SK-N-SH treated with all-trans-retinoic acid at 6 μM for 48 hours (cell line): ENCODE results near the gene BCAR1.
"Not testable (repeated sequence)": the region's sequence is repeated elsewhere in the genome, so short reads cannot be mapped to it uniquely, and the experiment has no call there.

ENCODE experiments used
- PPARA ChIP-seq: fragments of 250-450 bp; sonication (Bioruptor Pico); IDR thresholded peaks from 2 replicates; pipeline ENCODE4 v1.5.0; 2020; ENCODE audit warnings: mild to moderate bottlenecking, borderline replicate concordance
- SNAI2 ChIP-seq: fragments of 250-450 bp; sonication (Bioruptor Pico); IDR thresholded peaks from 2 replicates; pipeline ENCODE4 v1.5.0; 2020; ENCODE audit warnings: mild to moderate bottlenecking, moderate library complexity
- TCF4 ChIP-seq: fragments of 250-450 bp; sonication (Bioruptor Pico); IDR thresholded peaks from 2 replicates; pipeline ENCODE4 v1.8.0; 2021; ENCODE audit warnings: mild to moderate bottlenecking, moderate library complexity, borderline replicate concordance
- ZNF70 ChIP-seq: fragments of 450-650 bp; formaldehyde crosslinking; IDR thresholded peaks from 2 replicates; pipeline ENCODE4 v1.5.0; 2020; ENCODE audit warnings: mild to moderate bottlenecking, moderate library complexity
- TF ChIP-seq, protein P1 (sequence below): fragments of 250-450 bp; sonication (Bioruptor Pico); IDR thresholded peaks from 2 replicates; pipeline ENCODE4 v1.8.0; 2021; ENCODE audit warnings: low read depth, mild to moderate bottlenecking, moderate library complexity, borderline replicate concordance

DNA sequence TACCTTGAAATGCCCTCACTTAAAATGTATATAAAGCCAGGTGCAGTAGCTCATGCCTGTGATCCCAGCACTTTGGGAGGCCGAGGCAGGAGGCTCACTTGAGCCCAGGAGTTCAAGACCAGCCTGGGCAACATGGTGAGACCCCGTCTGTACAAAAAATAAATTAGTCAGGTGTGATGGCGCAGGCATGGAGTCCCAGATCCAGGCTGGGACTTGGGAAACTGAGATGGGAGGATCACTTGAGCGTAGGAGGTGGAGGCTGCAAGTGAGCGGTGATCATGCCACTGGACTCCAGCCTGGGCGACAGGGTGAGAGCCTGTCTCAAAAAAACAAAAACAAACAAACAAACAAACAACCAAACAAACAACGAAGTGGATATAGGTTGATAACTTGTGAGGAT is 41.9 kb downstream of the BCAR1 start:
- not testable (repeated sequence) for TF ChIP-seq ZNF70 (CRISPR knock-in tag); SNAI2; PPARA (CRISPR knock-in tag); TCF4 (CRISPR knock-in tag)
- TF ChIP-seq, protein P1, sequence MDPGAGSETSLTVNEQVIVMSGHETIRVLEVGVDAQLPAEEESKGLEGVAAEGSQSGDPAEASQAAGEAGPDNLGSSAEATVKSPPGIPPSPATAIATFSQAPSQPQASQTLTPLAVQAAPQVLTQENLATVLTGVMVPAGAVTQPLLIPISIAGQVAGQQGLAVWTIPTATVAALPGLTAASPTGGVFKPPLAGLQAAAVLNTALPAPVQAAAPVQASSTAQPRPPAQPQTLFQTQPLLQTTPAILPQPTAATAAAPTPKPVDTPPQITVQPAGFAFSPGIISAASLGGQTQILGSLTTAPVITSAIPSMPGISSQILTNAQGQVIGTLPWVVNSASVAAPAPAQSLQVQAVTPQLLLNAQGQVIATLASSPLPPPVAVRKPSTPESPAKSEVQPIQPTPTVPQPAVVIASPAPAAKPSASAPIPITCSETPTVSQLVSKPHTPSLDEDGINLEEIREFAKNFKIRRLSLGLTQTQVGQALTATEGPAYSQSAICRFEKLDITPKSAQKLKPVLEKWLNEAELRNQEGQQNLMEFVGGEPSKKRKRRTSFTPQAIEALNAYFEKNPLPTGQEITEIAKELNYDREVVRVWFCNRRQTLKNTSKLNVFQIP = not testable (repeated sequence)
